WTC11 (cell line): ENCODE data around the gene RIOX2. TPM values are rescaled to one million over a fixed set of nuclear protein-coding genes. Genes with fewer than 3 reads are reported as not detected.

Experiments
- ATAC-seq: fragments of 200-7000 bp; cut with Tn5 transposase; 2 replicates; pipeline ENCODE4 v1.10.0; 2021; ENCODE audit warnings: mild to moderate bottlenecking, moderate library complexity
- CTCF ChIA-PET: fragments of 300-600 bp; sonication (Branson Sonifier 250); formaldehyde crosslinking; loops from one replicate; lab custom pipeline; 2021; ENCODE audit warnings: antibody characterized with exemption; lab: Charles Lee
- POLR2A ChIA-PET: fragments of 350-600 bp; sonication (Branson Sonifier 250); formaldehyde crosslinking; loops from one replicate; lab custom pipeline; 2021; ENCODE audit warnings: antibody characterized with exemption; lab: Charles Lee
- DNase-seq: peaks from one replicate; pipeline ENCODE4 v3.0.0; 2021; ENCODE audit warnings: low spot score
- H3K27ac Mint-ChIP-seq: 2 replicates; pipeline ENCODE4 v1.8.0; 2021; ENCODE audit warnings: mixed read lengths
- H3K27me3 Mint-ChIP-seq: 2 replicates; pipeline ENCODE4 v1.8.0; 2021; ENCODE audit warnings: low read depth, mild to moderate bottlenecking, moderate library complexity, mixed read lengths
- H3K36me3 Mint-ChIP-seq: 2 replicates; pipeline ENCODE4 v1.8.0; 2021; ENCODE audit warnings: mixed read lengths
- H3K4me1 Mint-ChIP-seq: 2 replicates; pipeline ENCODE4 v1.8.0; 2022; ENCODE audit warnings: mixed read lengths
- H3K4me3 Mint-ChIP-seq: 2 replicates; pipeline ENCODE4 v1.8.0; 2021; ENCODE audit warnings: mild to moderate bottlenecking, moderate library complexity, mixed read lengths
- H3K9me3 Mint-ChIP-seq: 2 replicates; pipeline ENCODE4 v1.8.0; 2021; ENCODE audit warnings: mixed read lengths
- ATF1 ChIP-seq: sonication (generic); formaldehyde crosslinking; IDR thresholded peaks from 2 replicates; pipeline ENCODE4 v1.8.1; 2023; ENCODE audit warnings: mild to moderate bottlenecking, moderate library complexity, missing genetic modification reagents
- ELF4 ChIP-seq: sonication (generic); formaldehyde crosslinking; IDR thresholded peaks from 2 replicates; pipeline ENCODE4 v1.8.1; 2022; ENCODE audit warnings: low read depth, mild to moderate bottlenecking, moderate library complexity, missing genetic modification reagents
- ESRRA ChIP-seq: sonication (generic); formaldehyde crosslinking; IDR thresholded peaks from 2 replicates; pipeline ENCODE4 v1.8.1; 2022; ENCODE audit warnings: mild to moderate bottlenecking, missing genetic modification reagents, borderline replicate concordance
- ETV6 ChIP-seq: sonication (generic); formaldehyde crosslinking; IDR thresholded peaks from 2 replicates; pipeline ENCODE4 v1.8.1; 2022; ENCODE audit warnings: mild to moderate bottlenecking, missing genetic modification reagents
- FOXJ3 ChIP-seq: sonication (generic); formaldehyde crosslinking; IDR thresholded peaks from 2 replicates; pipeline ENCODE4 v1.9.0; 2021; ENCODE audit warnings: missing genetic modification reagents, mild to moderate bottlenecking, borderline replicate concordance
- IRF2 ChIP-seq: sonication (generic); formaldehyde crosslinking; IDR thresholded peaks from 2 replicates; pipeline ENCODE4 v1.8.0; 2022; ENCODE audit warnings: low read depth, missing genetic modification reagents, borderline replicate concordance
- RORB ChIP-seq: fragments of 250-450 bp; sonication (Bioruptor Pico); IDR thresholded peaks from 2 replicates; pipeline ENCODE4 v1.9.0; 2021; ENCODE audit warnings: mild to moderate bottlenecking
- SMAD3 ChIP-seq: sonication (generic); formaldehyde crosslinking; IDR thresholded peaks from 2 replicates; pipeline ENCODE4 v1.8.0; 2022; ENCODE audit warnings: missing genetic modification reagents, mild to moderate bottlenecking, borderline replicate concordance
- ZBTB21 ChIP-seq: sonication (generic); formaldehyde crosslinking; IDR thresholded peaks from 2 replicates; pipeline ENCODE4 v1.8.1; 2023; ENCODE audit warnings: mild to moderate bottlenecking, missing genetic modification reagents, borderline replicate concordance
- ZNF138 ChIP-seq: sonication (generic); formaldehyde crosslinking; conservative IDR thresholded peaks from 2 replicates; pipeline ENCODE4 v1.8.1; 2022; ENCODE audit warnings: mild to moderate bottlenecking, moderate library complexity, missing genetic modification reagents
- ZNF317 ChIP-seq: sonication (generic); formaldehyde crosslinking; IDR thresholded peaks from 2 replicates; pipeline ENCODE4 v1.8.1; 2023; ENCODE audit warnings: low read depth, mild to moderate bottlenecking, moderate library complexity, missing genetic modification reagents, borderline replicate concordance
- ZNF671 ChIP-seq: fragments of 250-450 bp; sonication (Bioruptor Pico); IDR thresholded peaks from 2 replicates; pipeline ENCODE4 v1.8.0; 2021; ENCODE audit warnings: mild to moderate bottlenecking
- total RNA-seq: library from RNA; stranded (reverse); gene quantifications from 3 replicates; pipeline ENCODE4 v1.2.3, GENCODE V29; 2021
- TF ChIP-seq, protein P1 (sequence below): fragments of 250-450 bp; sonication (Bioruptor Pico); IDR thresholded peaks from 2 replicates; pipeline ENCODE4 v2.1.2; 2022; ENCODE audit warnings: mild to moderate bottlenecking, moderate library complexity
- TF ChIP-seq, protein P2 (sequence below): sonication (generic); formaldehyde crosslinking; IDR thresholded peaks from 2 replicates; pipeline ENCODE4 v1.8.0; 2023; ENCODE audit warnings: missing genetic modification reagents
- TF ChIP-seq, protein P3 (sequence below): sonication (generic); formaldehyde crosslinking; IDR thresholded peaks from 2 replicates; pipeline ENCODE4 v1.8.1; 2022; ENCODE audit warnings: mild to moderate bottlenecking, missing genetic modification reagents, moderate library complexity, borderline replicate concordance
- TF ChIP-seq, protein P4 (sequence below): sonication (generic); formaldehyde crosslinking; IDR thresholded peaks from 2 replicates; pipeline ENCODE4 v1.8.0; 2022; ENCODE audit warnings: missing genetic modification reagents

RIOX2 gene
- total RNA-seq, 1 experiment from 2014 or later, result 11.0 TPM

DNA sequence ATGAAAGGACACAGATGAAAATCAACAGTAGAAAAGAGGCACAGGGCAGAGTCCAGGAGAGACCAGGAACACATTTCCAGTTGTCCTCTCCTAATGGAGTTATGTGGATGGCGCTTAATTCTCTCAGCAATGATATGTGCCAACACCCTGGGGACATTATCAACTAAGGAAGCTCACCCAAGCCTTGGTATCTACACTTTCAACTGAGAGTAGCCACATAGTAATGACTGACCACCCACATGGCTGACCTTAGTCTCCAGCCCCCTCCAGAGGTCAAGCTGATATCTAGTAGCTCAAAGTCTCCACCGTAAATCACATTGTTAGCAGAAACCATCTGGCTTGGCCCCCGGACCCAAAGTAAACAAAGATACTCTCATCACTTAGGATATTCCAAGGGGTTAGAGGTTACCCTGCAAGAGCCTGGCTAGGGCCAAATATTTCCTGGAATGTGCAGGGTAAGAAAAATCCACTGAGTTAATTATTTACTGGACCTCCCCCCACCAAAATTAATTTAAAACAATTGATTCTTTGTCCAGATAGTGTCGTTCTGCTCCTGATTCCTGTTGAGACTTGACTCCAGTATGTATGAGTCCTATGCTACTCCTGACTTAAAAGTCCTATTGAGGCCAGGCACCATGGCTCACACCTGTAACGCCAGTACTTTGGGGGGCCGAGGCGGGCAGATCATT lies 38.1 kb upstream of the RIOX2 start:
- peak; percentile 60 for ATAC-seq
- DNase-seq, result no peak
- Mint-ChIP-seq H3K36me3 (no peaks in the 10 kb centered on the region), H3K4me1 (no peaks in the 10 kb centered on the region), H3K27me3 (no peaks in the 10 kb centered on the region), H3K9me3 (peaks cover 6% of the 10 kb centered on the region), H3K27ac (no peak overlapping the region), H3K4me3 (no peak overlapping the region)
- CTCF ChIA-PET, result interaction anchor here (0.6 to 5.1 kb wide), 3 partner anchors 13 to 1177 kb away, joined by 3 to 23 read pairs (median 3); no protein-coding TSS in a partner anchor
- TF ChIP-seq, protein P1, sequence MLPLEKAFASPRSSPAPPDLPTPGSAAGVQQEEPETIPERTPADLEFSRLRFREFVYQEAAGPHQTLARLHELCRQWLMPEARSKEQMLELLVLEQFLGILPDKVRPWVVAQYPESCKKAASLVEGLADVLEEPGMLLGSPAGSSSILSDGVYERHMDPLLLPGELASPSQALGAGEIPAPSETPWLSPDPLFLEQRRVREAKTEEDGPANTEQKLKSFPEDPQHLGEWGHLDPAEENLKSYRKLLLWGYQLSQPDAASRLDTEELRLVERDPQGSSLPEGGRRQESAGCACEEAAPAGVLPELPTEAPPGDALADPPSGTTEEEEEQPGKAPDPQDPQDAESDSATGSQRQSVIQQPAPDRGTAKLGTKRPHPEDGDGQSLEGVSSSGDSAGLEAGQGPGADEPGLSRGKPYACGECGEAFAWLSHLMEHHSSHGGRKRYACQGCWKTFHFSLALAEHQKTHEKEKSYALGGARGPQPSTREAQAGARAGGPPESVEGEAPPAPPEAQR, result no peak
- TF ChIP-seq IRF2 (CRISPR knock-in tag), result no peak
- TF ChIP-seq, protein P2, sequence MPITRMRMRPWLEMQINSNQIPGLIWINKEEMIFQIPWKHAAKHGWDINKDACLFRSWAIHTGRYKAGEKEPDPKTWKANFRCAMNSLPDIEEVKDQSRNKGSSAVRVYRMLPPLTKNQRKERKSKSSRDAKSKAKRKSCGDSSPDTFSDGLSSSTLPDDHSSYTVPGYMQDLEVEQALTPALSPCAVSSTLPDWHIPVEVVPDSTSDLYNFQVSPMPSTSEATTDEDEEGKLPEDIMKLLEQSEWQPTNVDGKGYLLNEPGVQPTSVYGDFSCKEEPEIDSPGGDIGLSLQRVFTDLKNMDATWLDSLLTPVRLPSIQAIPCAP (CRISPR knock-in tag), result no peak
- no peak for TF ChIP-seq ESRRA
- TF ChIP-seq ATF1 (CRISPR knock-in tag), result no peak
- TF ChIP-seq ZNF671, result no peak
- no peak for TF ChIP-seq ELF4 (CRISPR knock-in tag)
- TF ChIP-seq, protein P3, sequence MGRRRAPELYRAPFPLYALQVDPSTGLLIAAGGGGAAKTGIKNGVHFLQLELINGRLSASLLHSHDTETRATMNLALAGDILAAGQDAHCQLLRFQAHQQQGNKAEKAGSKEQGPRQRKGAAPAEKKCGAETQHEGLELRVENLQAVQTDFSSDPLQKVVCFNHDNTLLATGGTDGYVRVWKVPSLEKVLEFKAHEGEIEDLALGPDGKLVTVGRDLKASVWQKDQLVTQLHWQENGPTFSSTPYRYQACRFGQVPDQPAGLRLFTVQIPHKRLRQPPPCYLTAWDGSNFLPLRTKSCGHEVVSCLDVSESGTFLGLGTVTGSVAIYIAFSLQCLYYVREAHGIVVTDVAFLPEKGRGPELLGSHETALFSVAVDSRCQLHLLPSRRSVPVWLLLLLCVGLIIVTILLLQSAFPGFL (CRISPR knock-in tag), result no peak
- TF ChIP-seq ZNF138 (CRISPR knock-in tag), result no peak
- POLR2A ChIA-PET, result no interaction called here

DNA sequence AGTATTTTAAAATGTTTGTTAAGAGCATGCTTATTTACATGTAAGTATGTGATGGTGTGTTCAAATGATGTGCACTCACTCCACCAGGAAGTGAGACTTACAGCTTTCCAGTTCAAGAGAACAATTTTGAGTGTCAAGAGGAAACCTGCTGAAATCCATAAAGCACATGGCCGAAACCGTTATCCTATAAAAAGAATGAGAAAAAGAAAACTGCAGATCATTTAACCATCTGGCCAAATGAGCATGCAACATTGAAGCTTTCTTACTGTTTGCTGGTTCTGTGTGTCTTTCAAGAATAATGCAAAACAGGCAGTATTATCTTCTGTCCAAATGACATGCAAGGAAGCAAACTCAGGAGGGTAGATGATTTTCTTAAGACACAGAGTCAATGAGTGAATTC lies 36.6 kb upstream of the RIOX2 start:
- Mint-ChIP-seq H3K36me3 (no peaks in the 10 kb centered on the region), H3K9me3 (peaks cover 6% of the 10 kb centered on the region), H3K27me3 (no peaks in the 10 kb centered on the region), H3K4me1 (no peaks in the 10 kb centered on the region), H3K27ac (no peak overlapping the region), H3K4me3 (no peak overlapping the region)
- TF ChIP-seq RORB (CRISPR knock-in tag) (no peak), ETV6 (CRISPR knock-in tag) (no peak), ZNF317 (CRISPR knock-in tag) (no peak)
- TF ChIP-seq, protein P4, sequence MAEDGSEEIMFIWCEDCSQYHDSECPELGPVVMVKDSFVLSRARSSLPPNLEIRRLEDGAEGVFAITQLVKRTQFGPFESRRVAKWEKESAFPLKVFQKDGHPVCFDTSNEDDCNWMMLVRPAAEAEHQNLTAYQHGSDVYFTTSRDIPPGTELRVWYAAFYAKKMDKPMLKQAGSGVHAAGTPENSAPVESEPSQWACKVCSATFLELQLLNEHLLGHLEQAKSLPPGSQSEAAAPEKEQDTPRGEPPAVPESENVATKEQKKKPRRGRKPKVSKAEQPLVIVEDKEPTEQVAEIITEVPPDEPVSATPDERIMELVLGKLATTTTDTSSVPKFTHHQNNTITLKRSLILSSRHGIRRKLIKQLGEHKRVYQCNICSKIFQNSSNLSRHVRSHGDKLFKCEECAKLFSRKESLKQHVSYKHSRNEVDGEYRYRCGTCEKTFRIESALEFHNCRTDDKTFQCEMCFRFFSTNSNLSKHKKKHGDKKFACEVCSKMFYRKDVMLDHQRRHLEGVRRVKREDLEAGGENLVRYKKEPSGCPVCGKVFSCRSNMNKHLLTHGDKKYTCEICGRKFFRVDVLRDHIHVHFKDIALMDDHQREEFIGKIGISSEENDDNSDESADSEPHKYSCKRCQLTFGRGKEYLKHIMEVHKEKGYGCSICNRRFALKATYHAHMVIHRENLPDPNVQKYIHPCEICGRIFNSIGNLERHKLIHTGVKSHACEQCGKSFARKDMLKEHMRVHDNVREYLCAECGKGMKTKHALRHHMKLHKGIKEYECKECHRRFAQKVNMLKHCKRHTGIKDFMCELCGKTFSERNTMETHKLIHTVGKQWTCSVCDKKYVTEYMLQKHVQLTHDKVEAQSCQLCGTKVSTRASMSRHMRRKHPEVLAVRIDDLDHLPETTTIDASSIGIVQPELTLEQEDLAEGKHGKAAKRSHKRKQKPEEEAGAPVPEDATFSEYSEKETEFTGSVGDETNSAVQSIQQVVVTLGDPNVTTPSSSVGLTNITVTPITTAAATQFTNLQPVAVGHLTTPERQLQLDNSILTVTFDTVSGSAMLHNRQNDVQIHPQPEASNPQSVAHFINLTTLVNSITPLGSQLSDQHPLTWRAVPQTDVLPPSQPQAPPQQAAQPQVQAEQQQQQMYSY (CRISPR knock-in tag), result no peak
- ATAC-seq (no peak), DNase-seq (no peak)
- ChIA-PET CTCF (interaction anchor here (0.7 kb wide), 1 partner anchor 14 kb away, joined by 3 read pairs; no protein-coding TSS in a partner anchor), POLR2A (no interaction called here)

DNA sequence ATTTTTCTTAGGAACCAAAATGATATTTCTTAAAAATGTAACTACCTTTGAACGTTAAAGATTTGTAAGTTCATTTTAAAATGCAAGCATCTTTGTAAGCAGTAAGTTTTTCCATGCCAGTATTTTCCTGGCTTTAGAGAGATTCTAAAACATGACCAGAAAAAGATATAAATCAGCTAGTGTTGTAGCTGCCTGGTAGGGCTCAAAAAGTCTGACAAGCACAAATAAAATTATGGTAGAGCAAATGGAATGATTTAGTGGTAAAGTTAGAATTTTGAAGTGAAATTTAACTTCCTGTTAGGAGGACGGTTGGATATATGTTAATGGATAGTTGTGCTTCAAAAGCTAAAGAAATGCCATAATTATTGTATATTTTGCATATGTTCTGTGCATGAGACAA lies 33.2 kb upstream of the RIOX2 start:
- H3K4me3 Mint-ChIP-seq, result no peak overlapping the region
- no peaks in the 10 kb centered on the region for H3K9me3 Mint-ChIP-seq
- DNase-seq (no peak), ATAC-seq (no peak)
- H3K27ac Mint-ChIP-seq, result no peak overlapping the region
- ChIA-PET CTCF (no interaction called here), POLR2A (interaction anchor here (0.5 kb wide), 1 partner anchor 347 kb away, joined by 3 read pairs; no protein-coding TSS in a partner anchor)
- H3K36me3 Mint-ChIP-seq, result no peaks in the 10 kb centered on the region
- no peaks in the 10 kb centered on the region for H3K27me3 Mint-ChIP-seq
- TF ChIP-seq ZNF138 (CRISPR knock-in tag) (no peak), FOXJ3 (no peak), SMAD3 (no peak), ZBTB21 (CRISPR knock-in tag) (no peak)
- TF ChIP-seq, protein P1, result no peak
- no peaks in the 10 kb centered on the region for H3K4me1 Mint-ChIP-seq
